Thymus (tissue), 11 donors: ENCODE data around the gene ATP6V0E1. TPM values are rescaled to one million over a fixed set of nuclear protein-coding genes. Genes with fewer than 3 reads are reported as not detected.
A peak's percentile ranks its signal among the peaks of the same experiment; 100 is the strongest.

Experiments
- DNase-seq, 9 donors: peaks; one replicate each; pipeline ENCODE4 v3.0.0-alpha.2; 2013; ENCODE audit warnings: low spot score in 9 of 9, low read depth in 6 of 9, missing footprints in 1 of 9
- H3K27ac ChIP-seq, 2 donors: one replicate each; pipeline ENCODE4 v1.5.1; 2013; ENCODE audit warnings: control low read depth in 1 of 2, low read depth in 1 of 2, low read length in 1 of 2, mild to moderate bottlenecking in 1 of 2, moderate library complexity in 1 of 2
- H3K27me3 ChIP-seq, 2 donors: one replicate each; pipeline ENCODE4 v1.5.1; 2013; ENCODE audit warnings: low read length in 1 of 2; ENCODE audit not compliant: control insufficient read depth in 2 of 2, insufficient read depth in 1 of 2
- H3K36me3 ChIP-seq, 2 donors: one replicate each; pipeline ENCODE4 v1.5.1; 2013; ENCODE audit warnings: low read length in 1 of 2, mild to moderate bottlenecking in 1 of 2, moderate library complexity in 1 of 2; ENCODE audit not compliant: control insufficient read depth in 2 of 2, insufficient read depth in 2 of 2
- H3K4me1 ChIP-seq, 2 donors: one replicate each; pipeline ENCODE4 v1.5.1; 2013; ENCODE audit warnings: low read length in 2 of 2; ENCODE audit not compliant: control insufficient read depth in 2 of 2, insufficient read depth in 2 of 2
- H3K4me3 ChIP-seq, 2 donors: one replicate each; pipeline ENCODE4 v1.5.1; 2013; ENCODE audit warnings: low read length in 2 of 2, control low read depth in 1 of 2, mild to moderate bottlenecking in 1 of 2
- H3K9me3 ChIP-seq, 2 donors: one replicate each; pipeline ENCODE4 v1.5.1; 2013; ENCODE audit warnings: low read length in 1 of 2, mild to moderate bottlenecking in 1 of 2; ENCODE audit not compliant: control insufficient read depth in 2 of 2, insufficient read depth in 1 of 2
- WGBS: extraction: QIAGEN DNeasy Blood & Tissue Kit; methylation state at CpG from one replicate; pipeline ENCODE4 v1.1.7; 2013; 5-methylcytosine and 5-hydroxymethylcytosine counted together
- polyA plus RNA-seq: library from polyadenylated mRNA; stranded (reverse); fragments of 200-250 nt; gene quantifications from one replicate; pipeline ENCODE4 v1.2.3, GENCODE V29; 2013
- total RNA-seq: library from RNA; stranded (reverse); fragments of 120-200 nt; gene quantifications from one replicate; pipeline ENCODE4 v1.2.4, GENCODE V29; 2013
- donor health status: healthy.

ATP6V0E1 gene
- total and polyA plus RNA-seq, 2 donors = 140 to 420 TPM

DNA sequence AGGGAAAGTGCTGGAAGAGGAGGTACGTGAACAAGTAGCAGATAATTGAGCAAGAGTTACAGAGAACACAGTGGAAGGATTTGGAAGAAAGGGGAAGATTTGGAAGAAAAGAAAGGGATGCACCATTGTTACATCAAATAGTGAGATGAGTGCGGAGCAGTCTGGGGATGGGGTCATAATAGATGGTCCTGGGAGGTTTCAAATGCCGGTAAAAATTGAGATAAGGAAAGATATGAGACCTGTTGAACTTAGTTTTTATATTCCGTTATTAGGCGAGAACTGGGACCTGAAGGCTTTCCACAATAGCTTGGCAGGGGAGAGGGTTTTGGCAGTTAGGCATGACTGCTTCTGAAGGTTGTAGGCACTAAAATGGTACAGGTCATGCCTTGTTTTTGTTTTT is 20.9 kb downstream of the ATP6V0E1 start:
- H3K4me3 ChIP-seq = no peak overlapping the region
- H3K9me3 ChIP-seq = no peaks in the 10 kb centered on the region
- H3K4me1 ChIP-seq = peaks cover 0 to 2% of the 10 kb centered on the region in 2 donors
- DNase-seq = no peak
- WGBS = 98% methylated on average over 5 of the region's 5 CpGs
- no peaks in the 10 kb centered on the region for H3K27me3 ChIP-seq
- H3K36me3 ChIP-seq = no peaks in the 10 kb centered on the region
- no peak overlapping the region for H3K27ac ChIP-seq

DNA sequence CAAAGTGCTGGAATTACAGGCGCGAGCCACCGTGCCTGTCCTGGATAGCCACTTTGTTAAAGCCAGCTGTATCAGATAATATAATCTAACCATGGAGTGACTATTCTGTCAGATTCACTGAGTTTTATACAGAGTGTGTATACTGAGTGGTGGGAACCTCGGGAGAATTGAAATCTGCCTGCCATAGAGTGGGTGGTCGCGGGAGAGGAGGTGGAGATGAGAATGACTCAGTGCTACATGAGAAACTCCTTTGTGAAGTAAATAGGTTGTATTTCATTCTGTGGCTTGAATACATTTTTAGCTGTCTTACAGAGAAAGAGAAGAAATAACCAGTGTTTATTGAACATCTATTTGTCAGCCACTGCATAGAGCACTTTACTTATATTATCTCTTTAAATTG is 26.4 kb downstream of the ATP6V0E1 start:
- 93% methylated on average over 6 of the region's 6 CpGs for WGBS
- Histone ChIP-seq H3K9me3 (no peaks in the 10 kb centered on the region), H3K4me3 (no peak overlapping the region), H3K27ac (no peak overlapping the region), H3K36me3 (no peaks in the 10 kb centered on the region), H3K4me1 (no peaks in the 10 kb centered on the region), H3K27me3 (no peaks in the 10 kb centered on the region)
- DNase-seq = no peak

DNA sequence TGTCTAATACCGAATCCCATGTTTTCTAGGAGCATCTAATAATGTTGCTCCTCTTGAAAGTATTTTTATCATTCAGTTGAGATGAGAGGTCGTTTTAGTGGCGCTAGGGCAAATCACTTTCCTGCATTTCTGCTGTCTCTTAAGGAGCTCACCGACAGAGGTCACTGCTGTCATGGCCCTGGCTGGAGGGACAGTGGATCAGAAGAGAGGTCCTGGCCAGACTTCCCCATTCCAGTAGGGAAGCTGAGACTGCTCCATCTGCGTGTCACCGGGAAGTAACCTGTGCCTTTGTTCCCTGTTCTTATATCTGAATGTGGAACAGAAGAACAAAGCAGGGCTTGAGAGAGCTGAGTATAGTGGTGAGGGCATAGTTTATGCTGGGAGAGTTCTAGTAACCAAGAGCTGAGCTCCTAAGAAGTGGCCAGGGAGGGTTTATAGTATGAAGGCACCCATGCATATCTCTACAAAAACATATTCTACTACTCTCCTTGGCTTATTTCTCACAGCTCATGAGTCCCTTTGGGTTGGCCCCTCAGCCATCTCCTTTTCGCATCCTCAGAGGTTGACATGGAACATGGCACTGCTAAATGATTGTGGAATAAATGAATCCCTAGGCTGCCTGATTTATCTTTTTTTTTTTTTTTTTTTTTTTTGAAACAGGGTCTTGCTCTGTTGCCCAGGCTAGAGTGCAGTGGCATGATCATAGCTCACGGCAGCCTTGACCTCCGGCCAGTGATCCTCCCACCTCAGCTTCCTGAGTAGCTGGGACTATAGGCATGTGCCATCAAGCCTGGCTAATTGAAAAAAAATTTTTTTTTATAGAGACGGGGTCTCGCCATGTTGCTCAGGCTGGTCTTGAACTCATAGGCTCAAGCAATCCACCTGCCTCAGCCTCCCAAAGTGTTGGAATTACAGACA is 27.2 kb downstream of the ATP6V0E1 start:
- H3K4me1 ChIP-seq = no peaks in the 10 kb centered on the region
- no peak overlapping the region for H3K4me3 ChIP-seq
- no peaks in the 10 kb centered on the region for H3K36me3 ChIP-seq
- no peak for DNase-seq
- no peaks in the 10 kb centered on the region for H3K27me3 ChIP-seq
- H3K9me3 ChIP-seq = no peaks in the 10 kb centered on the region
- 91% methylated on average over 11 of the region's 11 CpGs for WGBS
- H3K27ac ChIP-seq = no peak overlapping the region

DNA sequence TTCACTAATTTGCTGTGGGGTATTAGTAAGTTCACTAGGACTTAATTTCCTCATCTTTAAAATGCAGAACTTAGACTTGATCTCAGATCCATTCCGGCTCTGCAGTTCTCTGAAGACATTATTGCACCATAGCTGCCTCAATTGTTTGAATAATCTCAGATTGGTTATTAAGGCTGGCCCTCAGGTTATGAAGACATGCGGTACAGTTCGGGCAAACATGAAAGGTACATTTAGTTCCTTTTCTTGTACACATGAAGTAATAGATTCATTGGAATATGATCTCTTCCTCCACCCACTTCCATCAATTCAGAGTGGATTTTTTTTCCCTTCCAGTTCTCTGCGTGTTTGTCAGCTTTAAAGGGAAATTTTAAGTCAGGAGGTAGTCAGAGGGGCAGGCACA is 28.0 kb downstream of the ATP6V0E1 start:
- WGBS = 91% methylated on average over 4 of the region's 4 CpGs
- no peak overlapping the region for H3K27ac ChIP-seq

GRCh38 chr5:173012882-173013281 is 29.3 kb downstream of the ATP6V0E1 start:
- no peaks in the 10 kb centered on the region for H3K9me3 ChIP-seq
- H3K27me3 ChIP-seq = no peaks in the 10 kb centered on the region
- H3K27ac ChIP-seq = no peak overlapping the region
- H3K4me1 ChIP-seq = no peaks in the 10 kb centered on the region
- no peak overlapping the region for H3K4me3 ChIP-seq
- WGBS = 97% methylated on average over 4 of the region's 4 CpGs
- no peak for DNase-seq
- no peaks in the 10 kb centered on the region for H3K36me3 ChIP-seq

More for the DNA sequence above, 28.0 kb downstream of the ATP6V0E1 start:
- Histone ChIP-seq H3K36me3 (no peaks in the 10 kb centered on the region), H3K27me3 (no peaks in the 10 kb centered on the region), H3K4me3 (no peak overlapping the region), H3K9me3 (no peaks in the 10 kb centered on the region), H3K4me1 (no peaks in the 10 kb centered on the region)
- DNase-seq = no peak

GRCh38 chr5:173014671-173015070 is 31.1 kb downstream of the ATP6V0E1 start:
- WGBS = 97% methylated on average over 4 of the region's 4 CpGs
- H3K36me3 ChIP-seq = no peaks in the 10 kb centered on the region
- no peaks in the 10 kb centered on the region for H3K4me1 ChIP-seq
- no peak overlapping the region for H3K4me3 ChIP-seq
- H3K27me3 ChIP-seq = no peaks in the 10 kb centered on the region
- no peak overlapping the region for H3K27ac ChIP-seq
- no peak for DNase-seq
- H3K9me3 ChIP-seq = no peaks in the 10 kb centered on the region

DNA sequence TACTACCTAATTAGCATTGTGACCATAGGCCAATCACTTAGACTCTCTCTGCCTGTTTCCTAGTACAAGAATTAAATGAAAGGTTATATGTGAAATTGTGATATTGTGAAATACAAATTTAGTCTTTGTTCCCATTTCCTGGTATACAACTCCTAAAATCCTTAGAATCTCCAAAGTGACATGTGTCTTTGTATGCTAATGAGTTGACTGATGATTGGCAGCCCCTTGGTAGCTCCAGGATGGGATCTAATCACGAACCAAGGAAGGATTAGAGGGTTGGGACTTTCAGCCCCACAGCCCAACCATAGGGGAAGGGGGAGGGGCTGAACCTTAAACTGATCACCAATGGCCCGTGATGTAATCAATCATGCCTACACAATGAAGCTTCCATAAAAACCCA is 31.6 kb downstream of the ATP6V0E1 start:
- no peaks in the 10 kb centered on the region for H3K4me1 ChIP-seq
- peak overlapping the region; percentile 3 to 47 for H3K27ac ChIP-seq
- no peak overlapping the region for H3K4me3 ChIP-seq
- DNase-seq = no peak
- H3K27me3 ChIP-seq = no peaks in the 10 kb centered on the region
- WGBS = 97% methylated on average over 2 of the region's 2 CpGs
- no peaks in the 10 kb centered on the region for H3K9me3 ChIP-seq
- peaks cover 4 to 5% of the 10 kb centered on the region in 2 donors for H3K36me3 ChIP-seq

GRCh38 chr5:173015598-173016455 is 32.3 kb downstream of the ATP6V0E1 start:
- H3K9me3 ChIP-seq = no peaks in the 10 kb centered on the region
- peaks cover 10 to 11% of the 10 kb centered on the region in 2 donors for H3K36me3 ChIP-seq
- no peaks in the 10 kb centered on the region for H3K27me3 ChIP-seq
- no peaks in the 10 kb centered on the region for H3K4me1 ChIP-seq
- no peak overlapping the region for H3K4me3 ChIP-seq
- peak overlapping the region; percentile 60 to 86 for H3K27ac ChIP-seq
- WGBS = 96% methylated on average over 13 of the region's 13 CpGs
- no peak for DNase-seq

DNA sequence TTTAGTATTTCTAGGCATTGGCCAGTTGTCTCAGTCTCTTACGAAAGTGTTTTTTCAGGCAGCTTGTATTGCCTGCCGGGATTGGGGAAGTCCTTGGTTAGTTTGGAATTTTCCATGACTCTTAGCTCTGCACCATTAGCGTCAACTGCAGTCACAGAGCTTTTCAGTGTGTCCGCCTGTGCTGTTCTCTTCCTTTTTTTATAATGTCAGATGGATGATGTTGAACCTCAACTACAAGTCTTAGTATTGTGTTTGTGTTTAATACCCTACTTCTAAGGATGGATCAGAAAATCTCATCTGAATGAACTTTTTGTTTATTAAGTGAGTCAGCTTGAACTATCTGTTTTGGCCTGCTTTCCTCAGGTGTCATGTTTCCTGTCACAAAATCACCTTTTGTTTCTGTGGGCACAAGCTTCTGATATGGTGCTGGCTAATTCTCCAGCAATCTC is 33.1 kb downstream of the ATP6V0E1 start:
- Histone ChIP-seq H3K9me3 (no peaks in the 10 kb centered on the region), H3K27me3 (no peaks in the 10 kb centered on the region), H3K4me3 (no peak overlapping the region), H3K36me3 (peaks cover 15 to 16% of the 10 kb centered on the region in 2 donors), H3K27ac (peak overlapping the region; percentile 52 to 86), H3K4me1 (no peaks in the 10 kb centered on the region)
- 86% methylated on average over 4 of the region's 4 CpGs for WGBS
- DNase-seq = peak in 1 of 9 donors; percentile 27
